ENCODE results near the gene FAM83C.
"Not testable (repeated sequence)": the region's sequence is repeated elsewhere in the genome, so short reads cannot be mapped to it uniquely, and the experiment has no call there.

FAM83C gene

DNA sequence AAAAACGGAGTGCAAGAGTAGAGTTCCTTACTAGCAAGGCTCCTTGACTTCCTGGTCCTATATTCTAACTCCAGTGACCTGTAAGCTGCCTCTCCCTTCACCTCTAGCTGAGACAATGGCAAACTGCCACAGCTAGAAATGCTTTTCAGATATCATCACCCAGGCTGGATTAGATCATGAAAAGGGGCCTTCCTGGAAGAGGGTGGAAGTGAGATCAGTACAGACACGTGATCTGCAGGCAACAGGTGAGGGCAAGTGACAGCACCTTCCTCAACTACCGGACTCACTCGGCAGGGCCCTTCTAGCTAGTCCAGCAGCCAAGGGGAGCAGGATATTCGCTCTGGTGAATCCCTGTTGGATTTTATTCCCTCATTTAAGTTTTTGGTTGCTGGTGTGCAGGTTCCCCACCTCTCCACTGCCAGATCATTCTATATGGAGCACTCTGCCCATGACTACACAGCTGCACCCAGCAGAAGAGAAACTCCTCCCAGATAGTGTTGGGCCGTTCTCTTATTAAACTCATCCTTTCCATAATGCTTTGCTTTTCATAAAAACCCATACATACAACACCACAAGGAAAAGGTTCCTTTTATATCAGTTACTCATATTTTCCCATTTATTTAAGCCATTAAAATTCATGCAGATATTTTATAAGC lies 26.4 kb upstream of the FAM83C start:
- DNase-seq = peak; percentile 87

GRCh38 chr20:35317416-35318210 lies 25.4 kb upstream of the FAM83C start:
- no peak for DNase-seq

DNA sequence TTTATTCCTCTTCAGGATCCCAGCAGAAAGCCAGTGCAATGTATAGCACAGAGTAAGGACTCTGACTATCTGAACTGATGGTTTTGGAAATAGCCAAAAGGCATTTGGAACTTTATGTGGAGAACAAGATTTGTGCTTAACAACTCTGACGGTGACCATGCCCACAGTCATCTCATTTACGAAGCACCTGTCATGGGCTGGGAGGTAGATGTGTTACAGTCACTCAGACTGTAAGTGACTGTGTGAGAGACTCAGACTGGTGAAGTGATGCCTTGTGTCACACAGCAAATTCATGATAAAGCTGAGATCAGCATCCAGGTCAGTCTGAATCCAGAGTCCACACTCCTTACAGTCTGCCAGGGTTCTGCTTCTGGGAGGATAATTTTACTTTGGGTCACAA lies 23.9 kb upstream of the FAM83C start:
- DNase-seq = no peak

DNA sequence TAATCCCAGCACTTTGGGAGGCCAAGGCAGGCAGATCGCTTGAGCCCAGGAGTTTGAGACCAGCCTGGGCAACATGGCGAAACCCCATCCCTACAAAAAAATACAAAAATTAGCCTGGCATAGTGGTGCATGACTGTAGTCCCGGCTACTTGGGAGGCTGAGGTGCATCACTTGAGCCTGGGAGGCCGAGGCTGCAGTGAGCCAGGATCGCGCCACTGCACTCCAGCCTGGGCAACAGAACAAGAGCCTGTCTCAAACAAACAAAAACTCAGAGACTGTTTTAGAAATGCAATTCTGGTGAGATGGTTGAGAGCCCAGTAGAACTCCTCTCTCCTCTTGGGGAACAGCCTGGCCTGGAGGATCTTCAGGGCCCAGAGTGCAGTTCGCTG lies 23.4 kb upstream of the FAM83C start:
- DNase-seq = not testable (repeated sequence)

DNA sequence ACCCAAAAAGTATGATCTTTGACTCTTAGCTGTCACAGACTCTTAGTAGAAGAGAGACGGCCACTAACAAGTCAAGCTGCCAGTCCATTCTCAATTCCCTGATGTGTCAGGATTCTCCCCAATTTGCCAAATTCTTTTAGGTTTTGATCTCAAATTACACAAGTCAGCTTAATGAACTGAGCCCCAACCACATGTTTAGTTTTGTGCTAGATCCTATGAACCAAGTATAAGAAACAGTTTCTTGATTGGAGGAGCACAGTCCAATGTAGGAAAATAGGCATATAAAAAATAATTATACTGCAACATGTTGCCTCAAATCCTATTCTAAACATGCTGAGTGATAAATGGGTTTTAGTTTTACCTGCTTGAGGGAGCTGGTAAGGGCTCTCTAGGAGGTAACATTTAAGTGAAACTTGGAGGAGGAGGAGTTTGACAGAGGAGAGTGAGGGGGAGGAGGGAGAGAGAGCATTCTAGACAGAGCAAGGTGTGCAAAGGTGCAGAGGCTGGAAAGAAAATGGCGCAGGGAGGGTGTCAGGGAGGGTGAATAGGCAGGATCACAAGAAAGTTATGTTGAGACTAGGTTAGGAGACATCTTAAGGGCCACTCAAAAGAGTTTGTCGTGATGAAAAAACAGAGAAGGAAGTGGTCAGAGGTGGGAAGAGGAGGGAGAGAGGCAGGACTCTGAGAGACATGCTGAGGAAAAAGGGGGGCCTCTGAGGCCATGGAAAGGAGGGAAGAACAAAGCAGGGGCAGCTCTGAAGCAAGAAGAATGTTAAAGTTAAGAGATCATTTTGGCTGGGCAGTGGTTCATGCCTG lies 22.8 kb upstream of the FAM83C start:
- no peak for DNase-seq

- peak; percentile 52 for DNase-seq
Observed at GRCh38 chr20:35312318-35312717, 20.1 kb upstream of the FAM83C start.

DNA sequence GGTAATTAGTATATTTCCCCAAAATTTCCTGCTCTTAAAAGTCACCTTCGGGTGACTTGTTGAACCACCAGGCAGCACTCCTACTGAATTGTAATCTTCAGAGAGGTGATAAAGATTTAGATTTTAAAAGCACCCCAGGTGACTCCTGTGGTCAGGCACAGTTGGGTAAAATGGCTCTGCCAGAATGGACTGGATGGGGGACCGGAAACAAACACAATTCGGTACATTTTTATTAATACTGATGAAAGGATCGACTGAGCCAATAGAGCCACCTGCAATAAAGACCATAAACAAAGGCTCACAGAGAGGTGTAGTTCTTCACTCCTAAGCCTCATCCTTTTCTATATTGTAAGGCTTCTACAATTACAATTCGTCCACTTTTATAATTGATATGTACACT lies 19.6 kb upstream of the FAM83C start:
- DNase-seq = no peak

- DNase-seq = peak; percentile 72
Observed at GRCh38 chr20:35311409-35311808, 19.2 kb upstream of the FAM83C start.

DNA sequence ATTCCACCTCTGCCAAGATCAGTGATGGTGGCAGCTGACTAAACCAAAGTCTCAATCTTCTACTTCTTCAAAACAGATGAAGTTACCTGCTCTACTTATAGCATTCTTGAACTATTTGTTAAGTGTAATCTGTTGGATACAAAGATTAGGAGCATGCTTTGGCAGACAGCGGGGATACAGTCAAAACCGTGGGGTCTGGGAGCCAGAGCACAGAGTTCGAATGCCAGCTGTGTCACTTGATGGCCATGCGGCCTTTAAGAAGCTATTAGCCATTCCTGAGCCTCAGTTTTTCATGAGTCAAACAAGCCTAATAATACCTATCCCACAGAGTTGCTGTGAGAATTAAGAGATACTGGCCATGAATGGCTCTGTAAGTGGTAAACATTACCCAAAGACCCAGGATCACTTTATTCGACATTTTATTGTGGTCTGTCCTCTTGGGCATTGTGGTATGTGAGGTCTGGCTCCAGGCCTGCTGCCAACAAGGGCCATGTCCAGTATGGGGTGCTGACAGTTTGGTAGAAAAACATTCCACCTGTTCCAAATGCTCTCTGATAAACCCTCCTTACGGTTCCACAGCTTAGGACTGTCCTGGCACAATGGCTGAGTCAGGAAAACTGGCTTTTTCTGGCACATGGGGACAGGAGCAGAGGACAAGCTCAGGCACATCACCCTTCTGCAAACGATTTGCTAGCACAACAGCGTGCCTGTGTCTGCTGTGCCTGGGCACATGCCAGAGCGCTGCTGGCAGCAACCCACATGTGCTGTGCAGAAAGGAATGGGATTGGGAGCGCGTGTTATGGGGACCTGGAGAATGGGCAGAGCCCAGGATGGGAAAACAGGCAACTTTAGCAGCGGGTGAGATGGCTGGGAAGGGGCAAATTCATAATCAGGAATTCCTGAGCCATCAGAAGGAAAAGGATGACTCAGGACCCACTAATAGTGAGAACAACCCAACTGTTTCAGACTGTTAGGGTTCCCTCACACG lies 15.7 kb upstream of the FAM83C start:
- DNase-seq = peak; percentile 22

DNA sequence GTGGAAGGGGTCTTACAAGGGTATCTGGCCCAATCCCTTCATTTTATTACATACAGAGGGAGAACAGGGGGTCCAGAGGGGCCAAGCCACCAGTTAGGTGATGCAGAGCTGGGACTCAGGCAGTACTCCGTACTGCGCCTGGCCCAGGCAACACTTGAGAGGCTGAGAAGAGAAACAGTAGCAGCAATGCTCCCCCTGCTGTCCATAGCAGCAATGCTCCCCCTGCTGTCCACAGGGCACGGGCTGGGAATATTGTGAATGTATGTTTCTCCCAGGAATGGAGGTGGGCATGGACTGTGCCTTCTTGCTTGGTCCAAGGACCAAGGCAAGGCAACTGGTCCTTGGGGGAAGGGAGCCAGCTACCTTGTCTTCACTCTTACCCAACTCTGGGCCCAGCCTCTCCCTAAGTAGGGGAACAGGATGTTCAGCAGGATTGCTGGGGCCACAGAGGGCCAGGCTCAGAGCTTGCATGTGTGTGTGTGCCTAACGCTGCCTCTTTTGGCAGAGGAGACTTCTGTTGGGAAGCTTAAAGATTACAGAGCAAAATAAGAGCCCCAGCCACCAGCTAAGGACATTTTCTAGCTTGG lies 14.8 kb upstream of the FAM83C start:
- peak; percentile 89 for DNase-seq

DNA sequence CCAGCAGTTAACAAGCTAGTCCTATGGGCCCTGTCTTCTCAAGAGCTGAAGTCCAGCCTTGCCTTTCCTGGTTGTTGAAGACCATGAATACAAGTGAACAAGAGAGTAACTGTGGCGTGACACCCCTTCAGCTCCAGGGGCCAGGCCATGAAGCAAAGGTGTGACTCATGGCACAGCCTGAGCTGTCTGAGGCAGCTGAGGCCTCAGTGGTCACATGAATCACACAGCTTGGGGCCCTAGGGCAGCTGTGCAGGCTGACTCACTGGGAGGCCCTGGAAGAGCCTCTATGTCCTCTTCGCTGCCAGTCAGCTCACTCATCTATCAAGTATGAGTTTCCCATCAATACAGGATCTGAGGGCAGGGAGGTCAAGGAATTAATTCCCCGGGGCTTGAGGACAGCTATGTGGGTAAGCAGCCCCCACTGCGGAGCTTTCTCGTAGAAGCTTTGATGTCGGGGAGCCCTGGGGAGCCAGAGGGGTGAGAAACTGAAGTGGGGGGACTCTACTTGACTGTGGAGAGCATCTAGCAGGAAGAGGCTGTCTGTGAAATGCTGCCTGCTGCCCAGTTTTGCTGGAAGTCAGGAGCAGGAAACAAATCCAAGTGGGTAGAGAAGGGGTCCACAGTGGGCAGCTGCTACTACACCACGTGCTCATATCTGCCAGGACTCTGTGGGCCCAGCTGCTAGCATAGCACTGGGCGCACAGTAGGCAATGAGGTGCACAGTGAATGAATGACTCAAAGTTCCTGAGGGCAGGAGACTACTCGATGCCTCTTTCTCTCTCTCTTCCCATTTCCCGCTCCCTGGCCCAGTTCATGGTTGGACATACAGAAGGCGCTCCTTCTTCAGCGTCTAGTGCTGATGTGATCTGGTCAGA lies 13.7 kb upstream of the FAM83C start:
- peak; percentile 98 for DNase-seq

DNA sequence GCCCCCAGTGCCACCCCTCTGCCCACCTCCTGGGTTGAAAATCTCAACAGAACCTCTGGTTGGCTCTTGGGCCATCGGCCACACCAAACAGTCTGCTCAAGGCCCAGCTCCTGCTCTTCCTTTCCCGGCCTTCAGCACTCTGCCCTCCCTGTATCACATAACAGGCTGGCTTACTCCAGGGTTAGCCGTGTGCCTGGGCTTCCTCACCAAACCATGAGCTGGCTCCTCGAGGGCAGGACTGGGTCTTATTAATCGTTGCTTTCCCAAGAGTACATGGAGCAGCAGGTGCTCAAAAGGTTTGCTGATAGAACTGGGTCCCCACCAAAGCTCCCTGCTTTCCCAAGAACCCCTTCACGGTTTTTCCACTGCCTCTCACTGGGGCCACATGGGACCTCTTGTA lies 12.7 kb upstream of the FAM83C start:
- DNase-seq = no peak

GRCh38 chr20:35303735-35304491 lies 11.7 kb upstream of the FAM83C start:
- DNase-seq = peak; percentile 96

GRCh38 chr20:35303382-35303734 lies 11.1 kb upstream of the FAM83C start:
- no peak for DNase-seq

DNA sequence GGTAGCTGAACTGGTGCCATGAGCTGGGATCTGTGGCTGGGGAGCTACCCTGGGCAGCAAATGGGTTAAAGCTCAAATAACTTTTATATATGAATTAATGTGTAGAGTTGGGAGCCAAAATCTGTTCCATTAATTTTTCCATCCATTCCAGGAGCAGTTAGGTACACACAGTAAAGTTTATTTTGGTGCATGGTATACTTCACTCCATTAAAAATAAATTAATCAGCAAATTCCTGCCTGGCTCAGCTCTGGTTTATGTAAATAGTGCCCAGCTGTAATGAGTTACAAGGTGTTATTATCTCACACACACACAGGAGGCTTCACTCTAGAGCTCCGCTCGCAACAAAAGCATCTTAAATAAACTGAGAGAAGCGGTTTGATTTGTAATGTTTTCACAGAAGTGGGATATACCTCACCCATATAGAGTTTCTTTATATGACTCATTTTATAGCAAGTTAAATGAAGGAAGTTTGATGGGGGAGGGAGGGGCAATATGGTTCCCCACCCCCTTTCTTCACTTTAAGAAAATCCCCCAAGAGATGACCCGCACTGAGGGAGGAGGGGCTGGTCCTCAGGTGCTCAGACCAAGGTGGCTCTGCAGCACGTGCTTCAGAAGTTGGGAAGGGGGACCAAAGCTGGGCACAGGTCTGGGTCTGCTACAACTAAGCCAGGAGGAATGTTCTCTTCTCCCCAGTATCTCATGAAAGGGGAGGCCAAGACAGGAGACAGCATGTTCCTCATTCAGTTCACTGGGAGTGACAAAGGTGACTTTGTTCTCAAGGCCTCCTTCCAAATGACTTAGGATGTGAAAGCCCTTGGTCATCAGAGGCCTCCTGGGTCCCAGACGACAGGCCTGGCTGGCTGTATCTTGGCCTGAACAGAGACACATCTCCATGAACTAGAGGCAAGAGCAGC lies 10.5 kb upstream of the FAM83C start:
- no peak for DNase-seq

DNA sequence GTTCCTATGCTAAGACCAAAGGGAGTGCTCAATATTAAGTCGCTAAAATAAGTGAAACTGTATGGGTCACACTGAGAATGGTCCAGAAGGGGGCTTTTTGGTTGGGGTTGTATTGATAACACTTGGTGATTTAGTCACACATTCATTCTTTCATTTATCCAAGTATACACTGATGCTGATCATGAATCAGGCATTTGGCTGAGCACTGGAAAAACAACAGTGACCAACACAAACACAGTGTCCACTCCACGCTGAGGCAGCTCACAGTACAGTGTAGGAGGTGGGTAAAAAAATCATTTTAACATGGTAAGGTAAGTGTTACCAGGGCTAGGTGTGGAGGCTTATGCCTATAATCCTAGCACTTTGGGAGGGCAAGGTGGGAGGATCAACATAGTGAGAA lies 9.2 kb upstream of the FAM83C start:
- DNase-seq = no peak

GRCh38 chr20:35300469-35301262 lies 8.4 kb upstream of the FAM83C start:
- no peak for DNase-seq

DNA sequence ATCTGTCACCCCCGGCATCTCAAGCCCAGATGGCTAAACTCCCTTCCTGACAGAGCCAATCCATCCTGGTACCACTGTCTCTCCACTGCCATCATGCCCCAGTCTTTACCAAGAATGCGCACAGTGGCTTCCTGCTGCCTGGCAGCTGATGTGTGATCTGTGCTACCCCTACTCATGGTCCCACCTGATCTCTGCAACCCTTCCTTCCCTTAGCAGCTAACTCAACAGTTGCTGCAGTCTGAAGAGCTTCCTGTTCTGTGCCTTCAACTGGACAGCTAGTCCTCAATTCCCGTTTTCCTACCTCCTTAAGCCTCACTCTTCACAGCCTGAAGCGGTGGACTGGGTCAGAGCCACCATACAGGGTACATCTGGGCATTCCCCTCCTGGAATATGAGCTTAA lies 7.6 kb upstream of the FAM83C start:
- no peak for DNase-seq
